ENCODE measurements around the gene DCC.

The DCC gene

DNA sequence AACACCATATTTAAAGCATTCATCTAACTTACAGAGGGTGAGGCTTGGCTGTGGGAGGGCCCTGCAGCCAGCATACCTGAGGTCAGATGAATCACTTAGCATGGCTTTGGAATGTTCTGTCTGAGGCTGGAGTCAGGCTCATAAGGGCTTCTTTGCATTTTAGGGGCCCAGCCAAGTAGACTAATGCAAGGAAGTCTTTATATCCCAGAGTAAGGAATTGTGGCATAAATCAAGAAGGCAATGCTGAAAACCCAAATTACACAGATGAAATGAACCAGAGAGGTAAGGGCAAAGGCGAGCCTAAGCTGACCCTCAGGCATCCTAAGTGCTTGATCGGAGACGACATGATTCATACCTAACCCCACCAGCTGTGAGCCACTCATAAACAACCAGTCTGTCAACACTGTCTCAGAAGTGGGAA is 383.6 kb downstream of the DCC start:
- no peak overlapping the region for H3K4me3 ChIP-seq (ENCODE audit: control insufficient read depth, low read depth, low read length)
- TF ChIP-seq, protein P1, sequence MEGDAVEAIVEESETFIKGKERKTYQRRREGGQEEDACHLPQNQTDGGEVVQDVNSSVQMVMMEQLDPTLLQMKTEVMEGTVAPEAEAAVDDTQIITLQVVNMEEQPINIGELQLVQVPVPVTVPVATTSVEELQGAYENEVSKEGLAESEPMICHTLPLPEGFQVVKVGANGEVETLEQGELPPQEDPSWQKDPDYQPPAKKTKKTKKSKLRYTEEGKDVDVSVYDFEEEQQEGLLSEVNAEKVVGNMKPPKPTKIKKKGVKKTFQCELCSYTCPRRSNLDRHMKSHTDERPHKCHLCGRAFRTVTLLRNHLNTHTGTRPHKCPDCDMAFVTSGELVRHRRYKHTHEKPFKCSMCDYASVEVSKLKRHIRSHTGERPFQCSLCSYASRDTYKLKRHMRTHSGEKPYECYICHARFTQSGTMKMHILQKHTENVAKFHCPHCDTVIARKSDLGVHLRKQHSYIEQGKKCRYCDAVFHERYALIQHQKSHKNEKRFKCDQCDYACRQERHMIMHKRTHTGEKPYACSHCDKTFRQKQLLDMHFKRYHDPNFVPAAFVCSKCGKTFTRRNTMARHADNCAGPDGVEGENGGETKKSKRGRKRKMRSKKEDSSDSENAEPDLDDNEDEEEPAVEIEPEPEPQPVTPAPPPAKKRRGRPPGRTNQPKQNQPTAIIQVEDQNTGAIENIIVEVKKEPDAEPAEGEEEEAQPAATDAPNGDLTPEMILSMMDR (IDR thresholded peaks at IDR 0.05; ENCODE audit: control insufficient read depth, insufficient read depth, low read depth, low read length, missing control alignments) = no peak

DNA sequence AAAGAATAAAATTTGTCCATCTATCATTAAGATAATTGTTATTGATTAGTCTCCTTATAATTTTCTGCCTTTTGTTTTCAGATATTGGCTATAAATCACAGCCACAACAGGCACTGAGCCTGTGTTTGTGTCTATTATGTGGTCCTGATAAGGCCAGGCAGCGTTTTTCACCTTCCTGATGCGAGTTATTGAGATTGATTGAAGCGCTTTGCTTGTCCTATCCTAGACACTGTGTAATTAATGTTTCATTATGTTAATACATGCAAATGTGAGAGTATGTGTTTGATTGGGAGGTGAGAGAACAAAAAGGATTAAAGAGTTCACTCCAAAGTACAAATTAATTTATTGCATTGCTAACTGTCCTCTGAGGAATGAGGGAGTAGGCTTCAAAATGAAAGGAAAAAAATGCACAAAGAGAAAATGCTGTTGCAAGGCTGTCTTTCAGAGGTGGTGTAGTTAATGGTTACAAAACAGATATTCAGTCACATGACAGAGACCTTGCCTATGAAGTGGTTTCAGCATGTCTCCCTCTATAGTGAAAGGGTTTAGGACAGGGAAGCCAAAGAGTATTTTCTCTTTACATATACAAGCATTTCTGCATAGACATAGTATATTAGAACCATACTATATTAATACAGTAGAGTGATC is 391.1 kb downstream of the DCC start:
- no peak overlapping the region for H3K4me3 ChIP-seq (ENCODE audit: control insufficient read depth, low read depth, low read length)
- DNase-seq (ENCODE audit: low read depth) = no peak
- TF ChIP-seq, protein P1 (IDR thresholded peaks at IDR 0.05; ENCODE audit: control insufficient read depth, insufficient read depth, low read depth, low read length, missing control alignments) = no peak

More for the DNA sequence above, 383.6 kb downstream of the DCC start:
- DNase-seq (ENCODE audit: low read depth) = no peak

DNA sequence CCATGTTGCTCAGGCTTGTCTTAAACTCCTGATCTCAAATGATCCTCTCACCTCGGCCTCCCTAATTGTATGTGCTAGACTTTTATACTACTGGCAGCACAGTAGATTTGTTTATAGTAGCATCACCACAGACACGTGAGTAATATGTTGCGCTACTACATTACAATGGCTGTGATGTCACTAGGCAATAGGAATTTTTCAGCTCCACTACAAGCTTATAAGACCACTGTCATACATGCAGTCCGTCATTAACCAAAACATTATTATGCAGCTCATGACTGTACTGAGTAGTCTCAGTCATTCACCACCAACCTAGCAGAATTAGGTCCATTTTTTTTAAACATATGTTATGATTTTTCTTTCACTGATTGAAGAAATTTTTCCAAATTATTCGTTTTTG is 398.9 kb downstream of the DCC start:
- TF ChIP-seq, protein P1 (IDR thresholded peaks at IDR 0.05; ENCODE audit: control insufficient read depth, insufficient read depth, low read depth, low read length, missing control alignments) = no peak
- no peak for DNase-seq (ENCODE audit: low read depth)
- no peak overlapping the region for H3K4me3 ChIP-seq (ENCODE audit: control insufficient read depth, low read depth, low read length)

DNA sequence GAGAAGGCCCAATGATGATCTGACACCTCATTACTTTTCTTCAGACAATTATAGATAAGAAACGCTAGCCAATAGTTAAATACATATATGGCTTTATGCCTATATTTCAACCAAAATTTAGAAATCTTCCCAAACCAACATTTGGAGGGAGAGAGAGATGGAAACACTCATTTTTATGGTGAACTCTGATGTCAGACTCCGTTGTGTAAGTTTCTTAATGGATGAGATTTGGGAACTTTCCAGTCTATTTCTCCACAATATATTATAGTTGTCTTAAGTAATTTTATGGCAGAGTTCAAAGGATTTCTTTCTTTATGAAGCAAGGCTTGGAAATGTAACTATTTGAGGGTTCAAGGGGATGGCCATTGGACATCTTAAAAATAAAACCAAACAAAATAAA is 407.0 kb downstream of the DCC start:
- H3K4me3 ChIP-seq (ENCODE audit: control insufficient read depth, low read depth, low read length) = no peak overlapping the region
- TF ChIP-seq, protein P1 (IDR thresholded peaks at IDR 0.05; ENCODE audit: control insufficient read depth, insufficient read depth, low read depth, low read length, missing control alignments) = no peak
- no peak for DNase-seq (ENCODE audit: low read depth)

DNA sequence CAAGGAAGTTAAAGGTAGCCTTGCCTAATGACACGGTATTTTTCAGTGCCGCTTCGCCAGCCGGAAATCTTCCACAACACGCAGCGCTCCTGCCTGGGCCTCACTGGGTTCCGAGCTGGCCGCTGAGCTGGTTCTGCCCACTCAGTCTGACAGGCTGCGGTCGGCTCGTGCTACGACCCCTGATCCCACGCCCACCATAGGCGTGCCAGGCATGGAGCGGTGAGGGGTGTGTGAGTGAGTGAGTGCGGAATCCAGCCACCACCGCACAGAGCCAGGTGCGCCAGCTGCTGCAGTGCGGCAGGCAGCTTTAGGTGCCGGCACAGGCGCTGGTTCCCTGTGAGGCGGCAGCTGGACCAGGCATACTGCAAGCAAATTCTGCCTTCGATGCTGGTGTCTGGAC is 407.9 kb downstream of the DCC start:
- TF ChIP-seq, protein P1 (IDR thresholded peaks at IDR 0.05; ENCODE audit: control insufficient read depth, insufficient read depth, low read depth, low read length, missing control alignments) = no peak
- H3K4me3 ChIP-seq (ENCODE audit: control insufficient read depth, low read depth, low read length) = no peak overlapping the region
- DNase-seq (ENCODE audit: low read depth) = no peak

DNA sequence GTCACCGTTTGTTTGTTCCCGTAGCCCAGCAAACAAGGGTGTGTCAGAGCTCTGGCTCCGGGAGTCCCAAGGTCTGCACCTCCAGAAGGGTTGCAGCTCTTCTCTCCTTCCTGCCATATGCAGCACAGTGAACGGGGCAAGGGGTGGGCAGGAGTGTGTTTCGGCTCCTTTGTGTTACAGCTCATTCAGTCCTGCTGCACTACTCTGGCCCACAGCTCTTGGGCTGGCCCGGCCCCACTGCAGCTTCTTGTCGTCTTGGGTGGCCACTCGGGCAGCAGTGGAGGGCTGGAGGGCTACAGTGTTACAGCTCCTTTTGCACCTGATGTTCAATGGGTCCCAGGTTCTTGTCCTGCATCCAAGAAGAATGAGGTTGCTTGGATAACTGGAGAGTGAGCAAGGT is 408.3 kb downstream of the DCC start:
- no peak for DNase-seq (ENCODE audit: low read depth)
- H3K4me3 ChIP-seq (ENCODE audit: control insufficient read depth, low read depth, low read length) = no peak overlapping the region
- TF ChIP-seq, protein P1 (IDR thresholded peaks at IDR 0.05; ENCODE audit: control insufficient read depth, insufficient read depth, low read depth, low read length, missing control alignments) = no peak
